H9 (cell line): Measurements from ENCODE around the gene IMMP2L. TPM values are rescaled to one million over a fixed set of nuclear protein-coding genes. Genes with fewer than 3 reads are reported as not detected.

Experiments
- DNase-seq: peaks from one replicate; pipeline ENCODE4 v3.0.0-alpha.2; 2017
- H2AFZ ChIP-seq: one replicate; pipeline ENCODE4 v1.6.1; 2013; ENCODE audit warnings: mild to moderate bottlenecking, low read length, control low read depth, moderate library complexity
- H2AK5ac ChIP-seq: 2 replicates; pipeline ENCODE4 v1.6.1; 2013; ENCODE audit warnings: low read length, control low read depth, mixed read lengths; ENCODE audit not compliant: insufficient read length
- H2BK120ac ChIP-seq: one replicate; pipeline ENCODE4 v1.6.1; 2013; ENCODE audit warnings: low read depth, mild to moderate bottlenecking, low read length, control low read depth, inconsistent platforms; ENCODE audit not compliant: poor library complexity, severe bottlenecking
- H2BK12ac ChIP-seq: 2 replicates; pipeline ENCODE4 v1.6.1; 2013; ENCODE audit warnings: low read length, control low read depth, mixed read lengths, low read depth; ENCODE audit not compliant: insufficient read length
- H2BK15ac ChIP-seq: 2 replicates; pipeline ENCODE4 v1.6.1; 2013; ENCODE audit warnings: low read depth, low read length, control low read depth
- H2BK20ac ChIP-seq: one replicate; pipeline ENCODE4 v1.6.1; 2013; ENCODE audit warnings: low read depth, mild to moderate bottlenecking, low read length, control low read depth, inconsistent platforms; ENCODE audit not compliant: poor library complexity, severe bottlenecking
- H2BK5ac ChIP-seq: 2 replicates; pipeline ENCODE4 v1.6.1; 2013; ENCODE audit warnings: low read length, control low read depth, mixed read lengths; ENCODE audit not compliant: insufficient read length
- H3K14ac ChIP-seq: 2 replicates; pipeline ENCODE4 v1.6.1; 2013; ENCODE audit warnings: low read length, control low read depth; ENCODE audit not compliant: insufficient read depth
- H3K18ac ChIP-seq: 2 replicates; pipeline ENCODE4 v1.6.1; 2013; ENCODE audit warnings: low read depth, mild to moderate bottlenecking, mixed read lengths, low read length, control low read depth; ENCODE audit not compliant: insufficient read length
- H3K23ac ChIP-seq: 2 replicates; pipeline ENCODE4 v1.6.1; 2013; ENCODE audit warnings: low read length, control low read depth, mixed read lengths, low read depth; ENCODE audit not compliant: insufficient read length
- H3K23me2 ChIP-seq: 2 replicates; pipeline ENCODE4 v1.6.1; 2013; ENCODE audit warnings: low read depth, mild to moderate bottlenecking, mixed read lengths, low read length, control low read depth; ENCODE audit not compliant: insufficient read length, poor library complexity, severe bottlenecking
- H3K27ac ChIP-seq: 2 replicates; pipeline ENCODE4 v1.5.1; 2013; ENCODE audit warnings: low read length, control low read depth, mixed read lengths, low read depth; ENCODE audit not compliant: insufficient read length
- H3K27me3 ChIP-seq: 2 replicates; pipeline ENCODE4 v1.6.1; 2013; ENCODE audit warnings: low read length, control low read depth, inconsistent platforms; ENCODE audit not compliant: insufficient read depth
- H3K4ac ChIP-seq: 2 replicates; pipeline ENCODE4 v1.6.1; 2013; ENCODE audit warnings: low read depth, mild to moderate bottlenecking, control low read depth, inconsistent platforms, low read length, moderate library complexity
- H3K4me1 ChIP-seq: 2 replicates; pipeline ENCODE4 v1.6.1; 2013; ENCODE audit warnings: low read length, control low read depth, inconsistent platforms; ENCODE audit not compliant: insufficient read depth
- H3K4me2 ChIP-seq: 2 replicates; pipeline ENCODE4 v1.6.1; 2013; ENCODE audit warnings: low read length, control low read depth, mixed read lengths; ENCODE audit not compliant: insufficient read length, insufficient read depth
- H3K56ac ChIP-seq: 2 replicates; pipeline ENCODE4 v1.6.1; 2013; ENCODE audit warnings: low read depth, mild to moderate bottlenecking, mixed read lengths, low read length, control low read depth; ENCODE audit not compliant: insufficient read length
- H3K79me1 ChIP-seq: 2 replicates; pipeline ENCODE4 v1.6.1; 2013; ENCODE audit warnings: low read depth, mild to moderate bottlenecking, moderate library complexity, low read length, control low read depth, inconsistent platforms; ENCODE audit not compliant: insufficient read depth, poor library complexity, severe bottlenecking
- H3K79me2 ChIP-seq: 2 replicates; pipeline ENCODE4 v1.6.1; 2013; ENCODE audit warnings: low read length, control low read depth, inconsistent platforms; ENCODE audit not compliant: insufficient read depth
- H3K9ac ChIP-seq: 2 replicates; pipeline ENCODE4 v1.6.1; 2013; ENCODE audit warnings: low read length, control low read depth, mixed read lengths; ENCODE audit not compliant: insufficient read length; ENCODE audit errors: extremely low read depth
- H3K9me3 ChIP-seq: one replicate; pipeline ENCODE4 v1.6.1; 2013; ENCODE audit warnings: low read depth, low read length, inconsistent platforms; ENCODE audit not compliant: control insufficient read depth
- H3T11ph ChIP-seq: one replicate; pipeline ENCODE4 v1.6.1; 2013; ENCODE audit warnings: mild to moderate bottlenecking, low read length, control low read depth, inconsistent platforms
- H4K20me1 ChIP-seq: one replicate; pipeline ENCODE4 v1.6.1; 2013; ENCODE audit not compliant: control insufficient read depth, insufficient read length, insufficient read depth
- H4K5ac ChIP-seq: 2 replicates; pipeline ENCODE4 v1.6.1; 2013; ENCODE audit warnings: low read depth, mild to moderate bottlenecking, mixed read lengths, low read length, control low read depth; ENCODE audit not compliant: insufficient read length
- H4K8ac ChIP-seq: replicated peaks from 2 replicates; pipeline ENCODE4 v1.6.1; 2013; ENCODE audit warnings: low read length, control low read depth, mixed read lengths, low read depth; ENCODE audit not compliant: insufficient read length
- H4K91ac ChIP-seq: 2 replicates; pipeline ENCODE4 v1.6.1; 2013; ENCODE audit warnings: low read depth, mild to moderate bottlenecking, moderate library complexity, mixed read lengths, low read length, control low read depth; ENCODE audit not compliant: insufficient read length
- H3K27ac Mint-ChIP-seq, 3 experiments: 2 replicates in 2 of 3; 3 replicates in 1 of 3; pipeline ENCODE4 v1.8.0; 2020 to 2021; ENCODE audit warnings: mixed read lengths in 3 of 3, mild to moderate bottlenecking in 1 of 3, moderate library complexity in 1 of 3
- H3K27me3 Mint-ChIP-seq: 2 replicates; pipeline ENCODE4 v1.8.0; 2021; ENCODE audit warnings: low read depth, mild to moderate bottlenecking, moderate library complexity, mixed read lengths
- H3K36me3 Mint-ChIP-seq, 3 experiments: 2 replicates in 2 of 3; 3 replicates in 1 of 3; pipeline ENCODE4 v1.8.0; 2020 to 2021; ENCODE audit warnings: low read depth in 3 of 3, mixed read lengths in 3 of 3; ENCODE audit not compliant: insufficient read depth in 1 of 3
- H3K4me1 Mint-ChIP-seq, 2 experiments: 2 replicates each; pipeline ENCODE4 v1.8.0; 2020; ENCODE audit warnings: mixed read lengths in 2 of 2
- H3K4me3 Mint-ChIP-seq, 2 experiments: 2 replicates in 1 of 2; 3 replicates in 1 of 2; pipeline ENCODE4 v1.8.0; 2020 to 2021; ENCODE audit warnings: mild to moderate bottlenecking in 2 of 2, mixed read lengths in 2 of 2, moderate library complexity in 1 of 2
- H3K9me3 Mint-ChIP-seq, 2 experiments: 2 replicates in 1 of 2; 3 replicates in 1 of 2; pipeline ENCODE4 v1.8.0; 2020; ENCODE audit warnings: mild to moderate bottlenecking in 2 of 2, mixed read lengths in 2 of 2, moderate library complexity in 1 of 2
- WGBS: extraction: QIAGEN DNeasy Blood & Tissue Kit; methylation state at CpG from one replicate; pipeline ENCODE4 v1.1.7; 2013; ENCODE audit warnings: missing lambda C conversion rate, low lambda C conversion rate, mixed read lengths; ENCODE audit not compliant: insufficient read length; ENCODE audit errors: extremely low coverage; 5-methylcytosine and 5-hydroxymethylcytosine counted together
- total RNA-seq: library from RNA; stranded (reverse); gene quantifications from 2 replicates; pipeline ENCODE4 v1.2.1, GENCODE V29; 2021
- TF ChIP-seq, protein P1 (sequence below): fragments of 200-600 bp; sonication (generic); conservative IDR thresholded peaks from 3 replicates; pipeline ENCODE4 v1.8.0; 2021; ENCODE audit warnings: antibody characterized with exemption, mild to moderate bottlenecking

The IMMP2L gene
- total RNA-seq, 1 experiment from 2014 or later: 14.7 TPM

DNA sequence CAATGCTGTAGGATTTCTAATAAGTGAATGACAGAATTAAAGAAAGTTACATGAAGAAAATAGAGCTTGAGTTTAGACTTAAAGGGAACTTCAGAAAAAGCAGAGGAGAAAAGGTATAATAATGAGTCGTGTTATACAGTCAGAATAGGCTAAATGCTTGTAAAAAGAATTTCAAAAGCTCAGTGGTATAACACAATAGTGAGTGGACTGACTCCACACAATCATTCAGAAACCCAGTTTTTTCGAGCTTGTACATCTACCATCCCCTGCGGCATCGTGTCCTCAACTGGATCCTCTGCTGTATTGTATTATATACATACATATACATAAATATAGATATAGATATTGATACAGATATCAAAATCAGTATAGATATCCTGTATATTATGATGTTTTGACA is 52.2 kb downstream of the IMMP2L start:
- Histone ChIP-seq H3K23me2 (no peaks in the 10 kb centered on the region), H2BK12ac (no peak overlapping the region), H3K27me3 (no peaks in the 10 kb centered on the region), H3K9me3 (no peaks in the 10 kb centered on the region), H3K79me2 (no peaks in the 10 kb centered on the region), H2BK120ac (no peak overlapping the region), H3K4me1 (no peaks in the 10 kb centered on the region), H4K91ac (no peak overlapping the region), H3K4ac (no peak overlapping the region), H4K5ac (no peak overlapping the region), H4K8ac (no peak overlapping the region), H3K23ac (no peak overlapping the region), H3K79me1 (no peaks in the 10 kb centered on the region), H4K20me1 (no peaks in the 10 kb centered on the region), H3K4me2 (no peak overlapping the region), H2AK5ac (no peak overlapping the region), H3K9ac (no peak overlapping the region), H3K18ac (no peak overlapping the region), H2BK5ac (no peak overlapping the region), H2BK15ac (no peak overlapping the region), H2AFZ (no peak overlapping the region), H3K14ac (no peak overlapping the region), H3K27ac (no peak overlapping the region), H3K56ac (no peak overlapping the region), H3T11ph (no peak overlapping the region), H2BK20ac (no peak overlapping the region)
- no peak for DNase-seq
- H3K9me3 Mint-ChIP-seq: peaks cover 2 to 5% of the 10 kb centered on the region in 2 experiments; a peak in 4 of 5 replicates
- TF ChIP-seq, protein P1, sequence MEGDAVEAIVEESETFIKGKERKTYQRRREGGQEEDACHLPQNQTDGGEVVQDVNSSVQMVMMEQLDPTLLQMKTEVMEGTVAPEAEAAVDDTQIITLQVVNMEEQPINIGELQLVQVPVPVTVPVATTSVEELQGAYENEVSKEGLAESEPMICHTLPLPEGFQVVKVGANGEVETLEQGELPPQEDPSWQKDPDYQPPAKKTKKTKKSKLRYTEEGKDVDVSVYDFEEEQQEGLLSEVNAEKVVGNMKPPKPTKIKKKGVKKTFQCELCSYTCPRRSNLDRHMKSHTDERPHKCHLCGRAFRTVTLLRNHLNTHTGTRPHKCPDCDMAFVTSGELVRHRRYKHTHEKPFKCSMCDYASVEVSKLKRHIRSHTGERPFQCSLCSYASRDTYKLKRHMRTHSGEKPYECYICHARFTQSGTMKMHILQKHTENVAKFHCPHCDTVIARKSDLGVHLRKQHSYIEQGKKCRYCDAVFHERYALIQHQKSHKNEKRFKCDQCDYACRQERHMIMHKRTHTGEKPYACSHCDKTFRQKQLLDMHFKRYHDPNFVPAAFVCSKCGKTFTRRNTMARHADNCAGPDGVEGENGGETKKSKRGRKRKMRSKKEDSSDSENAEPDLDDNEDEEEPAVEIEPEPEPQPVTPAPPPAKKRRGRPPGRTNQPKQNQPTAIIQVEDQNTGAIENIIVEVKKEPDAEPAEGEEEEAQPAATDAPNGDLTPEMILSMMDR: no peak
- no peak overlapping the region for H3K4me3 Mint-ChIP-seq
- no CpG with 5 or more reads among the region's 4 CpGs for WGBS
- no peak overlapping the region for H3K27ac Mint-ChIP-seq
- peaks cover 6 to 10% of the 10 kb centered on the region in 2 experiments for H3K4me1 Mint-ChIP-seq
- H3K36me3 Mint-ChIP-seq: peaks cover 0 to 8% (median 0%) of the 10 kb centered on the region in 3 experiments; a peak in 4 of 7 replicates
- H3K27me3 Mint-ChIP-seq: no peaks in the 10 kb centered on the region
